Measurements from ENCODE around the gene KRTAP6-2.

- TF ChIP-seq CTCF (IDR thresholded peaks at IDR 0.05): no peak
- no peak for TF ChIP-seq POLR2A (IDR thresholded peaks at IDR 0.05)
Measured at GRCh38 chr21:30563072-30563471, 35.6 kb downstream of the KRTAP6-2 start.
